ENCODE results near the gene TRIM33. TPM values are rescaled to one million over a fixed set of nuclear protein-coding genes. Genes with fewer than 3 reads are reported as not detected.
A peak's percentile ranks its signal among the peaks of the same experiment; 100 is the strongest.

The TRIM33 gene
- total and polyA plus RNA-seq, 2 experiments from 2014 or later, result 27.5 to 41.1 TPM

GRCh38 chr1:114346480-114347029 is 164.4 kb downstream of the TRIM33 start:
- Histone ChIP-seq H3K4me3 (peak overlapping the region; percentile 42), H2AFZ (peak overlapping the region; percentile 96), H3K9me3 (ENCODE audit: low read depth) (no peaks in the 10 kb centered on the region), H3K4me2 (peak overlapping the region; percentile 90), H3K9me2 (replicated peaks; ENCODE audit: insufficient read depth) (no peaks in the 10 kb centered on the region), H3K79me2 (no peaks in the 10 kb centered on the region), H3K4me1 (ENCODE audit: insufficient read depth) (peaks cover 7% of the 10 kb centered on the region), H3K27ac (peak overlapping the region; percentile 88), H3K27me3 (no peaks in the 10 kb centered on the region), H4K20me1 (ENCODE audit: insufficient read depth, poor library complexity, severe bottlenecking) (no peaks in the 10 kb centered on the region), H3K36me3 (replicated peaks; ENCODE audit: insufficient read depth, low read depth) (no peaks in the 10 kb centered on the region)
- peak; percentile 98 for DNase-seq (ENCODE audit: low spot score)
- 8% methylated on average over 33 of the region's 33 CpGs for WGBS (ENCODE audit: low lambda C conversion rate, missing lambda C conversion rate)
- TF ChIP-seq EZH2phosphoT487 (IDR thresholded peaks at IDR 0.05; ENCODE audit: low read depth, severe bottlenecking, unreplicated experiment) (no peak), CTCF (IDR thresholded peaks at IDR 0.05; ENCODE audit: poor library complexity) (peak; percentile 100), EZH2 (IDR thresholded peaks at IDR 0.05; ENCODE audit: borderline replicate concordance) (no peak)

- H3K9me2 ChIP-seq (replicated peaks; ENCODE audit: insufficient read depth), result no peaks in the 10 kb centered on the region
- H3K27me3 ChIP-seq, result no peaks in the 10 kb centered on the region
- no peaks in the 10 kb centered on the region for H4K20me1 ChIP-seq (ENCODE audit: insufficient read depth, poor library complexity, severe bottlenecking)
- H3K4me1 ChIP-seq (ENCODE audit: insufficient read depth), result peaks cover 7% of the 10 kb centered on the region
- H3K9me3 ChIP-seq (ENCODE audit: low read depth), result no peaks in the 10 kb centered on the region
- peak overlapping the region; percentile 96 for H2AFZ ChIP-seq
- peak overlapping the region; percentile 42 for H3K4me3 ChIP-seq
- H3K27ac ChIP-seq, result peak overlapping the region; percentile 88
- TF ChIP-seq EZH2 (IDR thresholded peaks at IDR 0.05; ENCODE audit: borderline replicate concordance) (no peak), CTCF (IDR thresholded peaks at IDR 0.05; ENCODE audit: poor library complexity) (no peak), EZH2phosphoT487 (IDR thresholded peaks at IDR 0.05; ENCODE audit: low read depth, severe bottlenecking, unreplicated experiment) (no peak)
- 26% methylated on average over 21 of the region's 24 CpGs for WGBS (ENCODE audit: low lambda C conversion rate, missing lambda C conversion rate)
- DNase-seq (ENCODE audit: low spot score), result peak; percentile 40
- peak overlapping the region; percentile 90 for H3K4me2 ChIP-seq
- no peaks in the 10 kb centered on the region for H3K36me3 ChIP-seq (replicated peaks; ENCODE audit: insufficient read depth, low read depth)
- H3K79me2 ChIP-seq, result no peaks in the 10 kb centered on the region
Observed at GRCh38 chr1:114345930-114346479, 165.0 kb downstream of the TRIM33 start.

- Histone ChIP-seq H4K20me1 (ENCODE audit: insufficient read depth, poor library complexity, severe bottlenecking) (no peaks in the 10 kb centered on the region), H2AFZ (no peak overlapping the region), H3K4me3 (no peak overlapping the region), H3K4me1 (ENCODE audit: insufficient read depth) (peaks cover 7% of the 10 kb centered on the region), H3K9me3 (ENCODE audit: low read depth) (no peaks in the 10 kb centered on the region), H3K36me3 (replicated peaks; ENCODE audit: insufficient read depth, low read depth) (no peaks in the 10 kb centered on the region), H3K4me2 (no peak overlapping the region), H3K9me2 (replicated peaks; ENCODE audit: insufficient read depth) (no peaks in the 10 kb centered on the region), H3K27ac (no peak overlapping the region), H3K79me2 (no peaks in the 10 kb centered on the region), H3K27me3 (no peaks in the 10 kb centered on the region)
- DNase-seq (ENCODE audit: low spot score), result no peak
- 88% methylated on average over 3 of the region's 4 CpGs for WGBS (ENCODE audit: low lambda C conversion rate, missing lambda C conversion rate)
- TF ChIP-seq EZH2 (IDR thresholded peaks at IDR 0.05; ENCODE audit: borderline replicate concordance), result no peak
- TF ChIP-seq CTCF (IDR thresholded peaks at IDR 0.05; ENCODE audit: poor library complexity), result no peak
- TF ChIP-seq EZH2phosphoT487 (IDR thresholded peaks at IDR 0.05; ENCODE audit: low read depth, severe bottlenecking, unreplicated experiment), result no peak
Observed at GRCh38 chr1:114344656-114345055, 166.3 kb downstream of the TRIM33 start.

Small RNA genes within 50 kb of the gene (small RNA-seq; reads per million reads assigned to genes)
- not detected for gene RF00019

Other genes with a start within 250 kb of the TRIM33 start
- 47.8 and 53.5 TPM in 2 replicates for gene BCAS2, start 70.4 kb upstream of the TRIM33 start, total RNA-seq
- 51.9 and 58.0 TPM in 2 replicates for gene BCAS2, start 70.4 kb upstream of the TRIM33 start, polyA plus RNA-seq
- 3.0 and 5.6 TPM in 2 replicates for gene DENND2C, start 158.8 kb upstream of the TRIM33 start, total RNA-seq
- gene DENND2C, start 158.8 kb upstream of the TRIM33 start, polyA plus RNA-seq, result 1.4 and 1.8 TPM in 2 replicates
- not detected in 2 replicates for gene AMPD1, start 184.3 kb upstream of the TRIM33 start, total RNA-seq
- gene AMPD1, start 184.3 kb upstream of the TRIM33 start, polyA plus RNA-seq, result not detected in 2 replicates
- 79.4 and 81.6 TPM in 2 replicates for gene NRAS, start 205.6 kb upstream of the TRIM33 start, total RNA-seq
- 23.6 and 25.7 TPM in 2 replicates for gene NRAS, start 205.6 kb upstream of the TRIM33 start, polyA plus RNA-seq
- gene CSDE1, start 246.8 kb upstream of the TRIM33 start, total RNA-seq, result 800 and 802 TPM in 2 replicates
- gene CSDE1, start 246.8 kb upstream of the TRIM33 start, polyA plus RNA-seq, result 152 and 161 TPM in 2 replicates